Epithelial cell of proximal tubule (primary cell): Measurements from ENCODE around the gene INPP4A. TPM values are rescaled to one million over a fixed set of nuclear protein-coding genes. Genes with fewer than 3 reads are reported as not detected.

Source experiments
- DNase-seq: peaks from one replicate; pipeline ENCODE4 v3.0.0-alpha.2; 2011; ENCODE audit warnings: low read depth
- H3K4me3 ChIP-seq: 2 replicates; pipeline ENCODE4 v1.5.1; 2011; ENCODE audit warnings: low read depth, mild to moderate bottlenecking, low read length
- total RNA-seq: library from RNA; depleted of rRNA; stranded (reverse); fragments of >200 nt; gene quantifications from 2 replicates; pipeline ENCODE4 v1.2.3, GENCODE V29; 2015
- TF ChIP-seq, protein P1 (sequence below): conservative IDR thresholded peaks from 2 replicates; pipeline ENCODE4 v1.5.1; 2012; ENCODE audit warnings: low read depth, mild to moderate bottlenecking, low read length

Gene INPP4A
- total RNA-seq, 1 donor from 2014 or later: 12.2 TPM

DNA sequence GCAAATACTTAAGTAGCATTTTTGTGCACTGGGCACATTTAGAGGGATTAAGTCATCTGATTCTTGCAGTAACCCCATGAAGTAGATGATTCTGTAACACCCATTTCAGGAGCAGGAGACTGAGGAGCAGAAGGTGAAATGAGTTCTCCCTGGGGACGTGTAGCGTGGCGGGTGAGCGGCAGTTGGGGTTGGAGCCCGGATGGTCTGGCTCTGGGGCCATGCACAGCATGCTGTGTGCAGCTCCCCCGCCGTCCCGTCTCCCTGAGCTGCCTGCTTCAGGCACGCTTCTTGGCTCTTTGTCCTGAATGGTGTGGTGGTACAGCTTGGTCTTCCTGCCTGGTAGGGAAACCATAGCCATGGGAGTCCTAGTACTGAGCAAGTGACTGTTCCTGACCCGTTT, 32.4 kb downstream of the INPP4A start:
- no peak overlapping the region for H3K4me3 ChIP-seq
- no peak for DNase-seq
- TF ChIP-seq, protein P1, sequence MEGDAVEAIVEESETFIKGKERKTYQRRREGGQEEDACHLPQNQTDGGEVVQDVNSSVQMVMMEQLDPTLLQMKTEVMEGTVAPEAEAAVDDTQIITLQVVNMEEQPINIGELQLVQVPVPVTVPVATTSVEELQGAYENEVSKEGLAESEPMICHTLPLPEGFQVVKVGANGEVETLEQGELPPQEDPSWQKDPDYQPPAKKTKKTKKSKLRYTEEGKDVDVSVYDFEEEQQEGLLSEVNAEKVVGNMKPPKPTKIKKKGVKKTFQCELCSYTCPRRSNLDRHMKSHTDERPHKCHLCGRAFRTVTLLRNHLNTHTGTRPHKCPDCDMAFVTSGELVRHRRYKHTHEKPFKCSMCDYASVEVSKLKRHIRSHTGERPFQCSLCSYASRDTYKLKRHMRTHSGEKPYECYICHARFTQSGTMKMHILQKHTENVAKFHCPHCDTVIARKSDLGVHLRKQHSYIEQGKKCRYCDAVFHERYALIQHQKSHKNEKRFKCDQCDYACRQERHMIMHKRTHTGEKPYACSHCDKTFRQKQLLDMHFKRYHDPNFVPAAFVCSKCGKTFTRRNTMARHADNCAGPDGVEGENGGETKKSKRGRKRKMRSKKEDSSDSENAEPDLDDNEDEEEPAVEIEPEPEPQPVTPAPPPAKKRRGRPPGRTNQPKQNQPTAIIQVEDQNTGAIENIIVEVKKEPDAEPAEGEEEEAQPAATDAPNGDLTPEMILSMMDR: no peak

DNA sequence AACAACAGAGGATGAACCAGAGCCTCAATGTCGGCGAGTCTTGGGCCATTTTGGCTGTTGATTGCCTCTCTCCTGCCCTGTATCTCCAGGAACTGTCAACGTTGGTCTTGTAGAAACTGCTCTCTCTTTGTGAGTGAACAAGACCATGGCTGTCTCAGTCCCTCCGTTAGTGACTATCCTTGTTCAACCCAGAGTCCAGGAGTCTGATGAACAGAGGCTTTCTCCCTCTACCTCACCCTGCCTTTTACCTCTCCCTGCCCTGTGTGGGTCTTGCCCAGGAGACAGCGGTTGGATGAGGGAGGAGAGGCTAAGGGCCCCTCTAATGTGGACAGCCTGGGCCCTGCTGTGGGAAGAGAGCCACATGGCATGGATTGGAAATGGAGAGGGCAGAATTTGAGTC, 32.8 kb downstream of the INPP4A start:
- TF ChIP-seq, protein P1: no peak
- no peak for DNase-seq
- H3K4me3 ChIP-seq: no peak overlapping the region

DNA sequence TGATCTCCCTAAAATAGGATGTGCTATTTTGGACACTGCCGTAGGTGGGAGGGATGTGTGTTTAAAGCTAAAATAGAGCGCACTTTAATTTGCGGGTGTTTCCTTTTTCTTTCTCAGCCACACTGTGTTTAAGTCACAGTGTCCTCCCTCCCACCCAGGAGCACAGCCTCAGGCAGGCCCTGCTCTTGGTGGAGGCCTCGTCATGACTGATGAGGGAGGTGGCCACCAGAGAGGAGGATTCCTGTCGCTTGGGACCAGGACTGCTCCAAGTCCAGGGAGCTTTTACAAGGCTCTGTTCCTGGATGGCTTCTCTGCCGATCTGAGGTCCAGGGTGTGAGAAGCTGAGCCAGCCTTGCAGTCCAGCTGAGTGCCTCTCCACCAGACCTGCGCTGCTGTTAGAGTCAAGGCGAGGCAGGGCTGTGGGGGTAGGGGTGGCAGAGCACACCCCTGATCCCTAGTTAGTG, 33.5 kb downstream of the INPP4A start:
- no peak for DNase-seq
- TF ChIP-seq, protein P1: no peak
- no peak overlapping the region for H3K4me3 ChIP-seq

DNA sequence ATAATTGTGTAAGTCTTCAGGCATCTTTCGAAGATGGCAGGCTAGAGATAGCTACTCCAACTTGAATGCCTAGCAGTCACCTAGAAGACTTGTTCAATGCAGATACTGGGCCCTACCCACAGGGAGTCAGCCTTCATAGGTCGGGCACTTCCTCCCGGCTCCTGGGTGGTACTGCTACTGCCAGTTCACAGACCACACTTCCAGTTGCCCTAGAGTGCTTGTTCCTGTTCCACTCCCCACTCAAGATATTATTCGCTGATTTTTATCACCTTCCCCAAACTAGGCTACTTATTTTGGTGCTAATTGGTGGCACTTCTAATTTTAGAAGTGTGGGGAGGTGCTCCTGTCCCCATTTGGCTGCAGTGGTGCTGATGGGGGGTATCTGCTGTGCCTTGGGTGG, 34.2 kb downstream of the INPP4A start:
- no peak overlapping the region for H3K4me3 ChIP-seq
- TF ChIP-seq, protein P1: no peak
- DNase-seq: no peak

DNA sequence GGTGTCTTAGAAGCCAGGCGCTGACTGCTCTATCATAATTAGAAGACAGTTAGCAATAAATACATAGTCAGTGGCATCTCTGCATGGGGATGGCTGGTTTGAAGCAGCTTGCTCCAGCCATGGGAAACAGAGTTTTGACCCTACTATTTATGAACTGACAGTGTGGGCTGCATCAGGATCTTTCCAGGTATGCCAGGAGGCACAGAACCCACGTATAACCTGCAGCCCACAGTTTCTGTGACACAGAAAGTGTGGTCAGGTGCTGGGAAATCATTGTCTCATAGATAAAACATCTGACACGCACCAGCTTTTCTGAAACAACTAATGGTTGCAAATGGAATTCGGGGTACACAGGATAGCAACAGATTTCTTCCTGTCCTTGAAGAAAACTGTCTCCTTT, 34.7 kb downstream of the INPP4A start:
- TF ChIP-seq, protein P1: no peak
- H3K4me3 ChIP-seq: no peak overlapping the region
- no peak for DNase-seq

DNA sequence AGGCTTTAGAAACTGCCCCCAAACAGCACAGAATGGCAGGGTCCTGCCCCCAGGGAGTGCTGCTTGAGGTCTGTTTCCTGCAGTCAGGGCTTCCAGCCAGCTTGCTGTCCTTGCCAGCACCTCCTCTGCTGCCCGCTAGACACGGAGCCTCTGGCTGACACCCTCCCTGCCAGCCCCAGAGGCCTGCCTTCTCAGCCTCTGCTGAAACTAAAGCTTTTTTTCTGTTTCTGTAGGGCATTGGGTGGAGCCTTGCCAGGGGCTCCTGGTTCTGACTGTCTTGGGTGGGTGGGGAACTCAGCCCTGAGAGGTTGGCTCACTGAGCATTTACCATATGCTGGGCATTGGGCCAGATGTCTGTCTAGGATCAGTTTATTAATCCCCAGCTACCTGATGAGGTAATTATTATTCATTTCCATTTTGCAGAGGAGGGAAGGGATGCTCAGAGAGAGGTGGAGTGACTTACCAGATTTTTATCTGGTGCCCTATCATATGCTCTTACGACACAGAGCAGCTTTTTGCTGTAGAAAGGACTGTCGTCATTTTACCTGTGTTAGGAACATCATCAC, 35.4 kb downstream of the INPP4A start:
- no peak for DNase-seq
- TF ChIP-seq, protein P1: no peak
- no peak overlapping the region for H3K4me3 ChIP-seq

DNA sequence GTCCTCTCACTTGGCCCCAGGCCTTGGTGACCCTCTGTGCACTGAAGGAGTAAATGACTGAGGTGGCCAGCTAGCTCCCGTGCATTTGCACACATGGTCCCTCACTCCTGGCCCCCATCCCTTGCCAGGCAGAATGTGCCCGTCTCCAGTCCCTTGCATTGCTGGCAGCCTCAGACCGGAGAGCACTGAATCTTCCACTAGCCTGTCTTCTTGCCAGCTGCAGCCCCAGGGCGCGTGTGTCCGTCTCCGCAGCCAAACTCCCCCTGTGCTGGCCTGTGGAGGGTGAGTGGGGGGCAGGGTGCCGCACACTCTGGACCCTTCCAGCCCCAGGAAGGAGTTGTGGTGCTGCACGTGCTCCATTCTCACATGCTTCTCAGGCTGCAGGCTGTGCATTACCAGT, 35.9 kb downstream of the INPP4A start:
- TF ChIP-seq, protein P1: no peak
- no peak for DNase-seq
- H3K4me3 ChIP-seq: no peak overlapping the region
